Hepatocyte (in vitro differentiated cells): Measurements from ENCODE around the gene CDR2L. TPM values are rescaled to one million over a fixed set of nuclear protein-coding genes. Genes with fewer than 3 reads are reported as not detected.

Source experiments
- DNase-seq: peaks from one replicate; pipeline ENCODE4 v3.0.0-alpha.2; 2016; ENCODE audit warnings: low spot score
- H2AFZ ChIP-seq: fragments of 200-600 bp; sonication (generic); 2 replicates; pipeline ENCODE4 v1.6.0; 2016; ENCODE audit warnings: antibody characterized with exemption, mild to moderate bottlenecking
- H3K27ac ChIP-seq: fragments of 200-600 bp; sonication (generic); 2 replicates; pipeline ENCODE4 v1.5.1; 2016; ENCODE audit warnings: mild to moderate bottlenecking
- H3K27me3 ChIP-seq: fragments of 200-600 bp; sonication (generic); 2 replicates; pipeline ENCODE4 v1.6.1; 2016
- H3K36me3 ChIP-seq: fragments of 200-600 bp; sonication (generic); replicated peaks from 2 replicates; pipeline ENCODE4 v1.5.1; 2016; ENCODE audit warnings: low read depth; ENCODE audit not compliant: insufficient read depth
- H3K4me1 ChIP-seq: fragments of 200-600 bp; sonication (generic); 2 replicates; pipeline ENCODE4 v1.5.1; 2016; ENCODE audit warnings: mild to moderate bottlenecking, moderate library complexity; ENCODE audit not compliant: insufficient read depth
- H3K4me2 ChIP-seq: fragments of 200-600 bp; sonication (generic); 2 replicates; pipeline ENCODE4 v1.6.0; 2016
- H3K4me3 ChIP-seq: fragments of 200-600 bp; sonication (generic); 2 replicates; pipeline ENCODE4 v1.5.1; 2016; ENCODE audit warnings: mild to moderate bottlenecking
- H3K79me2 ChIP-seq: fragments of 200-600 bp; sonication (generic); 2 replicates; pipeline ENCODE4 v1.6.0; 2017; ENCODE audit warnings: mild to moderate bottlenecking
- H3K9me2 ChIP-seq: fragments of 200-600 bp; sonication (generic); replicated peaks from 2 replicates; pipeline ENCODE4 v1.6.0; 2017; ENCODE audit warnings: mild to moderate bottlenecking; ENCODE audit not compliant: insufficient read depth
- H3K9me3 ChIP-seq: fragments of 200-600 bp; sonication (generic); 2 replicates; pipeline ENCODE4 v1.5.1; 2016; ENCODE audit warnings: low read depth, mild to moderate bottlenecking
- H4K20me1 ChIP-seq: fragments of 200-600 bp; sonication (generic); 2 replicates; pipeline ENCODE4 v1.6.0; 2016; ENCODE audit warnings: mild to moderate bottlenecking; ENCODE audit not compliant: insufficient read depth, poor library complexity, severe bottlenecking
- EZH2 ChIP-seq: fragments of 200-600 bp; sonication (generic); IDR thresholded peaks from 2 replicates; pipeline ENCODE4 v1.6.1; 2016; ENCODE audit warnings: antibody characterized with exemption, mild to moderate bottlenecking, borderline replicate concordance
- EZH2phosphoT487 ChIP-seq: fragments of 200-600 bp; sonication (generic); IDR thresholded peaks from one replicate; pipeline ENCODE4 v1.6.1; 2018; ENCODE audit warnings: antibody characterized with exemption, mild to moderate bottlenecking, low read depth, moderate library complexity; ENCODE audit not compliant: unreplicated experiment, severe bottlenecking
- WGBS: methylation state at CpG from one replicate; pipeline ENCODE4 v1.1.6; 2016; ENCODE audit warnings: low lambda C conversion rate; ENCODE audit errors: missing lambda C conversion rate; 5-methylcytosine and 5-hydroxymethylcytosine counted together
- polyA plus RNA-seq: library from polyadenylated mRNA; unstranded; fragments of >200 nt; fragmentation: Nextera tagmentation; extraction: Ambion mirVana; gene quantifications from 2 replicates; pipeline ENCODE4 v1.2.1, GENCODE V29; 2016
- total RNA-seq: library from RNA; depleted of rRNA; stranded (reverse); fragments of >200 nt; gene quantifications from 2 replicates; pipeline ENCODE4 v1.2.3, GENCODE V29; 2014
- TF ChIP-seq, protein P1 (sequence below): fragments of 200-600 bp; sonication (generic); IDR thresholded peaks from 2 replicates; pipeline ENCODE4 v1.5.1; 2016; ENCODE audit warnings: antibody characterized with exemption, mild to moderate bottlenecking; ENCODE audit not compliant: poor library complexity

The CDR2L gene
- total and polyA plus RNA-seq, 2 experiments from 2014 or later, result 16.4 to 17.0 TPM

- Histone ChIP-seq H2AFZ (no peak overlapping the region), H3K4me1 (peaks cover 11% of the 10 kb centered on the region), H4K20me1 (no peaks in the 10 kb centered on the region), H3K4me3 (no peak overlapping the region), H3K79me2 (no peaks in the 10 kb centered on the region), H3K4me2 (no peak overlapping the region), H3K9me2 (no peaks in the 10 kb centered on the region), H3K27me3 (no peaks in the 10 kb centered on the region), H3K9me3 (no peaks in the 10 kb centered on the region), H3K27ac (no peak overlapping the region), H3K36me3 (no peaks in the 10 kb centered on the region)
- 62% methylated on average over 13 of the region's 13 CpGs for WGBS
- no peak for DNase-seq
- TF ChIP-seq EZH2 (no peak), EZH2phosphoT487 (no peak)
- TF ChIP-seq, protein P1, sequence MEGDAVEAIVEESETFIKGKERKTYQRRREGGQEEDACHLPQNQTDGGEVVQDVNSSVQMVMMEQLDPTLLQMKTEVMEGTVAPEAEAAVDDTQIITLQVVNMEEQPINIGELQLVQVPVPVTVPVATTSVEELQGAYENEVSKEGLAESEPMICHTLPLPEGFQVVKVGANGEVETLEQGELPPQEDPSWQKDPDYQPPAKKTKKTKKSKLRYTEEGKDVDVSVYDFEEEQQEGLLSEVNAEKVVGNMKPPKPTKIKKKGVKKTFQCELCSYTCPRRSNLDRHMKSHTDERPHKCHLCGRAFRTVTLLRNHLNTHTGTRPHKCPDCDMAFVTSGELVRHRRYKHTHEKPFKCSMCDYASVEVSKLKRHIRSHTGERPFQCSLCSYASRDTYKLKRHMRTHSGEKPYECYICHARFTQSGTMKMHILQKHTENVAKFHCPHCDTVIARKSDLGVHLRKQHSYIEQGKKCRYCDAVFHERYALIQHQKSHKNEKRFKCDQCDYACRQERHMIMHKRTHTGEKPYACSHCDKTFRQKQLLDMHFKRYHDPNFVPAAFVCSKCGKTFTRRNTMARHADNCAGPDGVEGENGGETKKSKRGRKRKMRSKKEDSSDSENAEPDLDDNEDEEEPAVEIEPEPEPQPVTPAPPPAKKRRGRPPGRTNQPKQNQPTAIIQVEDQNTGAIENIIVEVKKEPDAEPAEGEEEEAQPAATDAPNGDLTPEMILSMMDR, result no peak
These were observed 32.6 kb upstream of the CDR2L start for GRCh38 chr17:74954665-74955421.

GRCh38 chr17:74956093-74956492 is 31.3 kb upstream of the CDR2L start:
- TF ChIP-seq, protein P1, result no peak
- TF ChIP-seq EZH2phosphoT487 (no peak), EZH2 (no peak)
- Histone ChIP-seq H3K4me1 (peaks cover 7% of the 10 kb centered on the region), H3K36me3 (no peaks in the 10 kb centered on the region), H3K4me3 (no peak overlapping the region), H4K20me1 (no peaks in the 10 kb centered on the region), H3K27me3 (no peaks in the 10 kb centered on the region), H3K9me2 (no peaks in the 10 kb centered on the region), H3K4me2 (no peak overlapping the region), H3K9me3 (no peaks in the 10 kb centered on the region), H3K79me2 (no peaks in the 10 kb centered on the region), H3K27ac (no peak overlapping the region), H2AFZ (no peak overlapping the region)
- WGBS, result 81% methylated on average over 4 of the region's 4 CpGs
- no peak for DNase-seq

DNA sequence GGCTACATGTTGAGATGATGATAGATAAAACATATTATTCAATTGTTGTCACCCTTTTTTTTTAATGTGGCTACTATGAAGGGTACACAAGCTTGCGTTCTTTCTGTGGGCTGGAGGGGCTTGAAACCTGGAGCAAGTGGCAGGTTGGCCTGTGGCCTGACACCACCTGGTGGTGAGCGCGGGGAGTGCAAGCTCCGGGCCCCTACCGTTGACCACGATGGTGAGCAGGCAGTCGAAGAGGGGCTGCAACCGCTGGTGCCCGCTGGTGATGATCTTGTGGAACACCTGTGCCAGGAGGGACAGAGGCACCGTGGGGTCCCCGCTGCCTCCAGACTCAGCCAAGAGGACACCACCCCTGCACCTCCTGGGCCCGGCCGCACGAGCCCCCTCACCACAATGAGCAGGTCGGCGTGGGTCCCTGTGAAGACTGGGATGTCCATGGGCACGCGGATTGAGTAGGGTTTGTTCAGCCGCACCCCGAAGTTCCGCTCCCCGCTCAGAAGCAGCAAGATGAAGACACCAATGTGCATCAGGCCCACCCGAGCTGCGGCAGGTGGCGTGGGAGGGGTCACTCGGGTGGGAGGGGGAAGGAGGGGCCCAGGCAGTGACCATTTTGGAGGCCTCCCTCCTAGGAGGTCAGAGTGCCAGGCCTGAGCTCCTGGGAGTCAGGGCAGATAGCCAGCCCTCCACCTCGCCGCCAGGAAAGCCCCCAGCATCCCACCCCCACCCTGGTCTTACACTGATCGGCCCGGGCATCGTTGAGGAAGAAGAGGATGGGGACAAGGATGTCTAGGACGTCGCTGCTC is 29.3 kb upstream of the CDR2L start:
- Histone ChIP-seq H3K4me1 (peaks cover 3% of the 10 kb centered on the region), H3K27me3 (no peaks in the 10 kb centered on the region), H3K9me2 (no peaks in the 10 kb centered on the region), H3K4me3 (no peak overlapping the region), H3K36me3 (no peaks in the 10 kb centered on the region), H3K79me2 (no peaks in the 10 kb centered on the region), H2AFZ (no peak overlapping the region), H3K4me2 (no peak overlapping the region), H3K9me3 (no peaks in the 10 kb centered on the region), H4K20me1 (no peaks in the 10 kb centered on the region), H3K27ac (no peak overlapping the region)
- 41% methylated on average over 22 of the region's 33 CpGs for WGBS
- peak; percentile 73 for DNase-seq
- no peak for TF ChIP-seq EZH2phosphoT487
- TF ChIP-seq, protein P1, result peak; percentile 77
